SK-N-SH (cell line): ENCODE measurements around the gene USP22. TPM values are rescaled to one million over a fixed set of nuclear protein-coding genes. Genes with fewer than 3 reads are reported as not detected.

Experiments used
- CTCF ChIA-PET: fragments of 300-600, 350-600 bp; formaldehyde crosslinking; extraction: SDS; loops from one replicate; lab custom pipeline; 2021; lab: Yijun Ruan, JAX
- POLR2A ChIA-PET: fragments of 350-600 bp; sonication (Branson Sonifier 250); formaldehyde crosslinking; extraction: SDS; loops from one replicate; lab custom pipeline; 2020; ENCODE audit warnings: antibody characterized with exemption, inconsistent platforms; lab: Yijun Ruan, JAX
- DNase-seq: peaks from one replicate; pipeline ENCODE4 v3.0.0; 2012
- H2AFZ ChIP-seq: fragments of 200-600 bp; sonication (generic); 2 replicates; pipeline ENCODE4 v1.8.1; 2016; ENCODE audit warnings: antibody characterized with exemption, mild to moderate bottlenecking, low read depth
- H3F3A ChIP-seq: fragments of 200-600 bp; sonication (generic); replicated peaks from 2 replicates; pipeline ENCODE3; 2016; ENCODE audit warnings: antibody characterized with exemption, mild to moderate bottlenecking; ENCODE audit not compliant: insufficient read depth
- H3K27ac ChIP-seq, 2 experiments: fragments of 200-500 bp in 1 of 2; fragments of 200-600 bp in 1 of 2; sonication (Bioruptor generic) in 1 of 2; sonication (generic), shearing (Covaris generic) in 1 of 2; 2 replicates each; pipeline versions ENCODE4 v1.5.1 to v1.6.1; 2014 to 2016; ENCODE audit warnings: low read depth in 2 of 2, inconsistent platforms in 1 of 2, low read length in 1 of 2, mild to moderate bottlenecking in 1 of 2, mixed read lengths in 1 of 2
- H3K27me3 ChIP-seq: fragments of 200-600 bp; sonication (generic), shearing (Covaris generic); 2 replicates; pipeline ENCODE4 v1.6.1; 2016; ENCODE audit warnings: mixed run types; ENCODE audit not compliant: insufficient read depth
- H3K36me3 ChIP-seq, 2 experiments: fragments of 200-500 bp in 1 of 2; fragments of 200-600 bp in 1 of 2; sonication (Bioruptor generic) in 1 of 2; sonication (generic) in 1 of 2; replicated peaks in 1 of 2; 2 replicates each; pipeline versions ENCODE3 to v1.5.1; 2014 to 2016; ENCODE audit warnings: low read length in 1 of 2, mild to moderate bottlenecking in 1 of 2; ENCODE audit not compliant: insufficient read depth in 2 of 2, control insufficient read depth in 1 of 2
- H3K4me1 ChIP-seq, 2 experiments: fragments of 200-500 bp in 1 of 2; fragments of 200-600 bp in 1 of 2; sonication (Bioruptor generic) in 1 of 2; sonication (generic), shearing (Covaris generic) in 1 of 2; 2 replicates each; pipeline versions ENCODE4 v1.5.1 to v1.6.1; 2014 to 2016; ENCODE audit warnings: low read depth in 1 of 2, low read length in 1 of 2, mixed run types in 1 of 2; ENCODE audit not compliant: insufficient read depth in 2 of 2, control insufficient read depth in 1 of 2
- H3K4me2 ChIP-seq: fragments of 200-600 bp; sonication (generic), shearing (Covaris generic); 2 replicates; pipeline ENCODE4 v1.6.1; 2017; ENCODE audit warnings: mixed run types
- H3K4me3 ChIP-seq, 2 experiments: fragments of 200-500 bp in 1 of 2; fragments of 200-600 bp in 1 of 2; sonication (Bioruptor generic) in 1 of 2; sonication (generic), shearing (Covaris generic) in 1 of 2; 2 replicates each; pipeline versions ENCODE4 v1.5.1 to v1.8.1; 2014 to 2016; ENCODE audit warnings: low read depth in 2 of 2, inconsistent platforms in 1 of 2, low read length in 1 of 2, mild to moderate bottlenecking in 1 of 2, mixed read lengths in 1 of 2, moderate library complexity in 1 of 2
- H3K79me2 ChIP-seq: fragments of 200-600 bp; sonication (generic); 2 replicates; pipeline ENCODE4 v1.8.1; 2017; ENCODE audit warnings: mild to moderate bottlenecking; ENCODE audit not compliant: insufficient read depth
- H3K9ac ChIP-seq: fragments of 200-600 bp; sonication (generic); 2 replicates; pipeline ENCODE4 v1.6.1; 2017; ENCODE audit warnings: mixed run types
- H3K9me2 ChIP-seq: fragments of 200-600 bp; sonication (generic); 2 replicates; pipeline ENCODE4 v1.6.1; 2017; ENCODE audit warnings: mixed run types
- H3K9me3 ChIP-seq: fragments of 200-600 bp; sonication (generic); 2 replicates; pipeline ENCODE4 v1.6.1; 2017; ENCODE audit warnings: mixed run types, mild to moderate bottlenecking, moderate library complexity
- H4K20me1 ChIP-seq: fragments of 200-600 bp; sonication (generic); 2 replicates; pipeline ENCODE4 v1.6.1; 2017; ENCODE audit warnings: mild to moderate bottlenecking, mixed run types; ENCODE audit not compliant: insufficient read depth
- EP300 ChIP-seq, 2 experiments: IDR thresholded peaks; 2 replicates each; pipeline versions ENCODE4 v1.4.0 to v1.6.1; 2012; ENCODE audit warnings: borderline replicate concordance in 1 of 2, low read depth in 1 of 2, low read length in 1 of 2
- EZH2phosphoT487 ChIP-seq: fragments of 200-600 bp; sonication (generic); IDR thresholded peaks from 2 replicates; pipeline ENCODE4 v1.6.1; 2017; ENCODE audit warnings: low read depth, mixed run types, mild to moderate bottlenecking, antibody characterized with exemption, moderate library complexity, borderline replicate concordance
- FOXJ3 ChIP-seq: sonication (generic); formaldehyde crosslinking; IDR thresholded peaks from 2 replicates; pipeline ENCODE4 v1.5.1; 2020; ENCODE audit warnings: mild to moderate bottlenecking, missing genetic modification reagents
- FOXM1 ChIP-seq: IDR thresholded peaks from 2 replicates; pipeline ENCODE4 v1.4.0; 2012; ENCODE audit warnings: low read depth, mild to moderate bottlenecking
- GABPA ChIP-seq: IDR thresholded peaks from 2 replicates; pipeline ENCODE4 v1.4.0; 2012; ENCODE audit warnings: low read depth, mild to moderate bottlenecking
- GATA2 ChIP-seq: sonication (generic); formaldehyde crosslinking; IDR thresholded peaks from 2 replicates; pipeline ENCODE4 v1.5.0; 2020; ENCODE audit warnings: mild to moderate bottlenecking, missing genetic modification reagents
- MEF2A ChIP-seq: IDR thresholded peaks from 2 replicates; pipeline ENCODE4 v1.4.0; 2012; ENCODE audit warnings: low read depth, borderline replicate concordance
- NRF1 ChIP-seq: IDR thresholded peaks from 2 replicates; pipeline ENCODE4 v1.6.1; 2012; ENCODE audit warnings: low read depth, mild to moderate bottlenecking, low read length
- PBX3 ChIP-seq: IDR thresholded peaks from 2 replicates; pipeline ENCODE4; 2012
- POLR2AphosphoS5 ChIP-seq: IDR thresholded peaks from 2 replicates; pipeline ENCODE4 v1.6.1; 2012; ENCODE audit warnings: low read depth, low read length
- RXRA ChIP-seq: IDR thresholded peaks from 2 replicates; pipeline ENCODE4 v1.4.0; 2012; ENCODE audit warnings: low read depth, mild to moderate bottlenecking, borderline replicate concordance
- SMC3 ChIP-seq: IDR thresholded peaks from 2 replicates; pipeline ENCODE4 v1.6.1; 2012; ENCODE audit warnings: low read depth, low read length, improper control_type of control experiment
- TCF12 ChIP-seq: IDR thresholded peaks from 2 replicates; pipeline ENCODE4 v1.4.0; 2012
- YY1 ChIP-seq: IDR thresholded peaks from 2 replicates; pipeline ENCODE4 v1.4.0; 2012; ENCODE audit warnings: low read depth, mild to moderate bottlenecking
- WGBS: methylation state at CpG from one replicate; pipeline ENCODE4 v1.1.6; 2017; ENCODE audit warnings: low lambda C conversion rate; 5-methylcytosine and 5-hydroxymethylcytosine counted together
- polyA plus RNA-seq, 3 experiments: library from polyadenylated mRNA; depleted of rRNA; stranded (reverse); fragments of >200 nt; gene quantifications; 2 replicates each; pipeline ENCODE4 v1.2.3, GENCODE V29; 2012

Gene USP22
- polyA plus RNA-seq, 1 of the 3 experiments (the other 2 are of a cell fraction) = 142 TPM

GRCh38 chr17:20999841-21000532 is 42.8 kb downstream of the USP22 start:
- H3K4me1 ChIP-seq = peaks cover 0 to 7% of the 10 kb centered on the region in 2 experiments; a peak in 1 of 4 replicates

DNA sequence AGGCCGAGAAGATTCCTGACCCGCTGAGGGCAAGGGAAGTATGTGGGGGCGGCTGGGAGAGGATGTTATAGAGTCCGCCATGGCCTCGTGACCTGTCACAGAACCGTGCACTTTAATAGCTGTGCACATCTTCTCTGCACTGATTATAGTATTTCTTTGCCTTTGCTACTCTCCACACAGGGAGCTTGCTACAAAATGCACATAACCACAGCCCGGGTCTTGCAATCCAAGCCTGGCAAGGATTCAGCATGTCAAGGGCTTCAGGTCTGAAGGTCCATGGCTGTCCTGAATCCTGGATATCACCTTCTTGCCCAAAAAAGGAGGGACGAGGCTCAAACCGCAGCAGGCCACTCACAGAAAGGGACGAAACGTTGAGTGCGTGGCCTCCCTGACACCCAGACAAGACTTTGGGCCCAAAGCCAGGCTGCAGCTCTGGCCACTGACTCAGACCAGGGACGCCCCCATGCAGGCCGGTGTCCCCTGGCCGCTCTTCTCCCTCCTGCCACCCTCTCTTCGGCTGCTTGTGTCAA is 43.7 kb downstream of the USP22 start:
- Histone ChIP-seq H3K9me3 (no peaks in the 10 kb centered on the region), H4K20me1 (peaks cover 69% of the 10 kb centered on the region), H3K9ac (no peak overlapping the region), H3K27me3 (no peaks in the 10 kb centered on the region), H3K9me2 (no peaks in the 10 kb centered on the region), H3K27ac (peak overlapping the region; percentile 16 to 33; a peak in 2 of 4 replicates), H3K4me3 (no peak overlapping the region), H3K4me2 (no peak overlapping the region), H3F3A (peaks cover 63% of the 10 kb centered on the region), H3K36me3 (peaks cover 34 to 54% of the 10 kb centered on the region in 2 experiments), H3K4me1 (peaks cover 0 to 6% of the 10 kb centered on the region in 2 experiments; a peak in 1 of 4 replicates), H2AFZ (no peak overlapping the region), H3K79me2 (peaks cover 40% of the 10 kb centered on the region)
- no peak for DNase-seq
- CTCF ChIA-PET = interaction anchor here (1.2 to 1.3 kb wide), 2 partner anchors 10 to 100 kb away, joined by 4 to 5 read pairs; no protein-coding TSS in a partner anchor
- WGBS = 87% methylated on average over 16 of the region's 16 CpGs
- TF ChIP-seq POLR2AphosphoS5 (peak; percentile 8; the same call in 1 of the 2 replicates), RXRA (no peak), SMC3 (no peak)
- POLR2A ChIA-PET = no interaction called here

More at GRCh38 chr17:20999841-21000532, 42.8 kb downstream of the USP22 start:
- no peaks in the 10 kb centered on the region for H3K9me2 ChIP-seq
- H2AFZ ChIP-seq = no peak overlapping the region
- H3F3A ChIP-seq = peaks cover 72% of the 10 kb centered on the region
- H3K9me3 ChIP-seq = no peaks in the 10 kb centered on the region
- H3K79me2 ChIP-seq = peaks cover 48% of the 10 kb centered on the region
- no peaks in the 10 kb centered on the region for H3K27me3 ChIP-seq
- peaks cover 41 to 63% of the 10 kb centered on the region in 2 experiments for H3K36me3 ChIP-seq
- H3K4me2 ChIP-seq = no peak overlapping the region
- DNase-seq = no peak
- CTCF ChIA-PET = interaction anchor here (1.2 to 1.3 kb wide), 2 partner anchors 10 to 99 kb away, joined by 4 to 5 read pairs; no protein-coding TSS in a partner anchor
- no peak for TF ChIP-seq PBX3
- TF ChIP-seq MEF2A = no peak
- no peak for TF ChIP-seq YY1
- TF ChIP-seq GABPA = no peak
- no peak for TF ChIP-seq FOXJ3 (CRISPR knock-in tag)
- TF ChIP-seq EZH2phosphoT487 = no peak
- no peak for TF ChIP-seq GATA2
- no peak for TF ChIP-seq FOXM1
- TF ChIP-seq NRF1 = no peak
- no peak for TF ChIP-seq EP300 (IDR thresholded peaks at IDR 0.05; ENCODE audit: borderline replicate concordance in 1 of 2, low read depth in 1 of 2, low read length in 1 of 2)
- no peak for TF ChIP-seq TCF12
- TF ChIP-seq, all 33 proteins: peak for 0
- peak overlapping the region in 1 of 2 experiments; percentile 33; a peak in 3 of 4 replicates for H3K27ac ChIP-seq
- WGBS = 93% methylated on average over 8 of the region's 13 CpGs
- H3K4me3 ChIP-seq = no peak overlapping the region
- POLR2A ChIA-PET = no interaction called here
- H4K20me1 ChIP-seq = peaks cover 77% of the 10 kb centered on the region
- no peak overlapping the region for H3K9ac ChIP-seq
